Renal pelvis (tissue), 4 donors: ENCODE results near the gene AATF. TPM values are rescaled to one million over a fixed set of nuclear protein-coding genes. Genes with fewer than 3 reads are reported as not detected.
"Not testable (repeated sequence)": the region's sequence is repeated elsewhere in the genome, so short reads cannot be mapped to it uniquely, and the experiment has no call there.

Experiments
- DNase-seq: peaks from one replicate; pipeline ENCODE4 v3.0.0-alpha.2; 2013
- polyA plus RNA-seq, 3 donors: library from polyadenylated mRNA; unstranded; fragments of 120-200 nt; gene quantifications; one replicate each; pipeline ENCODE4 v1.2.1, GENCODE V29; 2013; ENCODE audit not compliant: insufficient read length in 3 of 3

AATF gene
- polyA plus RNA-seq, 3 donors: 48.1 to 53.9 (median 51.9) TPM

GRCh38 chr17:37073464-37073863 lies 124.7 kb downstream of the AATF start:
- DNase-seq: not testable (repeated sequence)

- DNase-seq: no peak
Observed at GRCh38 chr17:37079065-37079708, 130.4 kb downstream of the AATF start.

- DNase-seq: no peak
Observed at GRCh38 chr17:37079735-37080134, 131.0 kb downstream of the AATF start.

- DNase-seq: no peak
Observed at GRCh38 chr17:37081287-37081686, 132.5 kb downstream of the AATF start.

- no peak for DNase-seq
Observed at GRCh38 chr17:37082311-37082860, 133.6 kb downstream of the AATF start.

- DNase-seq: no peak
Observed at GRCh38 chr17:37082985-37083384, 134.2 kb downstream of the AATF start.

- no peak for DNase-seq
Observed at GRCh38 chr17:37083456-37083855, 134.7 kb downstream of the AATF start.

- DNase-seq: no peak
Observed at GRCh38 chr17:37084372-37084771, 135.6 kb downstream of the AATF start.

- DNase-seq: no peak
Observed at GRCh38 chr17:37086334-37086733, 137.6 kb downstream of the AATF start.

GRCh38 chr17:37086948-37087347 lies 138.2 kb downstream of the AATF start:
- peak; percentile 54 for DNase-seq

GRCh38 chr17:37087683-37088082 lies 138.9 kb downstream of the AATF start:
- DNase-seq: no peak

GRCh38 chr17:37088459-37088858 lies 139.7 kb downstream of the AATF start:
- DNase-seq: peak; percentile 78

GRCh38 chr17:37088913-37089312 lies 140.2 kb downstream of the AATF start:
- no peak for DNase-seq

- DNase-seq: no peak
Observed at GRCh38 chr17:37089956-37090355, 141.2 kb downstream of the AATF start.

- DNase-seq: no peak
Observed at GRCh38 chr17:37090941-37091340, 142.2 kb downstream of the AATF start.

- no peak for DNase-seq
Observed at GRCh38 chr17:37092071-37092470, 143.3 kb downstream of the AATF start.

GRCh38 chr17:37092701-37093100 lies 143.9 kb downstream of the AATF start:
- no peak for DNase-seq

GRCh38 chr17:37094391-37094790 lies 145.6 kb downstream of the AATF start:
- DNase-seq: no peak

GRCh38 chr17:37096071-37096470 lies 147.3 kb downstream of the AATF start:
- no peak for DNase-seq

- DNase-seq: no peak
Observed at GRCh38 chr17:37097154-37097553, 148.4 kb downstream of the AATF start.

GRCh38 chr17:37098152-37098551 lies 149.4 kb downstream of the AATF start:
- DNase-seq: no peak

GRCh38 chr17:37098910-37099664 lies 150.3 kb downstream of the AATF start:
- no peak for DNase-seq

GRCh38 chr17:37100231-37100630 lies 151.5 kb downstream of the AATF start:
- DNase-seq: no peak
